PC-3 (cell line): ENCODE results near the gene KCNIP4.

Source experiments
- EZH2 ChIP-seq: fragments of 300-600 bp; sonication (generic); IDR thresholded peaks from one replicate; pipeline ENCODE4 v1.6.1; 2017; ENCODE audit warnings: antibody characterized with exemption, mild to moderate bottlenecking, low read length; ENCODE audit not compliant: unreplicated experiment
- EZH2phosphoT487 ChIP-seq: fragments of 300-600 bp; sonication (generic); IDR thresholded peaks from 2 replicates; pipeline ENCODE4 v1.6.1; 2018; ENCODE audit warnings: mild to moderate bottlenecking, antibody characterized with exemption, low read length, borderline replicate concordance
- TF ChIP-seq, protein P1 (sequence below): fragments of 300-600 bp; sonication (generic); conservative IDR thresholded peaks from 2 replicates; pipeline ENCODE4 v1.5.1; 2017; ENCODE audit warnings: antibody characterized with exemption, low read depth, mild to moderate bottlenecking, low read length

DNA sequence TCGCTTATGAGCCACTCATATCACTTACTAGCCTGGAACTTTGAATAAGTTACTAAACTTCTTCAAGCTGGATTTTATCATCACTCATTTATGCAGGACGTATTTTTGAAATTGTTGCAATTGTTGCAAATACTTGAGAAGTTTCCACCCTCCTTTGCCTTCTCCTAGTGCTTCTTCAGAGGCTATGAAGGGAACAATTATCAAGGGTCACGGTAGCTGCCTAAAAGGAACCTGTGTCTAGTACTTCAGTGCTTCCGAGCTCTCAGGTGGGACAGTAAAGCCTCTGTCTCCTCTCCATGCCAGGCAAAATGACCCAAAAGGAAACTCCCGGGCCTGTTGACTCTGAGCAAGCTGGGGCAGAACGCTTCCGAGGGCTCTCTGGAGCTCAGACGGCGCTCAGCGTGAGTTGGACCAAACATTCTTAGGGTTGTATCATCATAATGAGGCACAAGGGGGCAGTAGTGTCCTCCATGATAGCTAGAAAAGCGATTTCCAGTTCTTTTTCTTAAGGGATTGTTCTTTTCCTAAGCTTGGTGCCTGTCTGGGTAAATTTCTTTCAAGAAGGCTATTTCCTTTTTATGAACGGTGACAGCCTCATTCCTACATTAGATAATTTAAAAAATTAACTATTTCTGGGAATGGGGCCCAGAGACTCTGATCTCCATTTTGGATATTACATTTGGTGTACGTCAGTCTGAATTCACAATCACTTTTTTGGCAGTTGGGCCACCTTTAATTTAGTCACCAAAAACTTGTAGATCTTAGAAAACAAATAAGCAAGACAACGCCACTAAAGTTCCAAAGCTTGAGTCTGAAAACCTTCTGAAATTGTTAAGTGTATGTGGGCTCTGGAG is 1175.2 kb downstream of the KCNIP4 start:
- TF ChIP-seq, protein P1, sequence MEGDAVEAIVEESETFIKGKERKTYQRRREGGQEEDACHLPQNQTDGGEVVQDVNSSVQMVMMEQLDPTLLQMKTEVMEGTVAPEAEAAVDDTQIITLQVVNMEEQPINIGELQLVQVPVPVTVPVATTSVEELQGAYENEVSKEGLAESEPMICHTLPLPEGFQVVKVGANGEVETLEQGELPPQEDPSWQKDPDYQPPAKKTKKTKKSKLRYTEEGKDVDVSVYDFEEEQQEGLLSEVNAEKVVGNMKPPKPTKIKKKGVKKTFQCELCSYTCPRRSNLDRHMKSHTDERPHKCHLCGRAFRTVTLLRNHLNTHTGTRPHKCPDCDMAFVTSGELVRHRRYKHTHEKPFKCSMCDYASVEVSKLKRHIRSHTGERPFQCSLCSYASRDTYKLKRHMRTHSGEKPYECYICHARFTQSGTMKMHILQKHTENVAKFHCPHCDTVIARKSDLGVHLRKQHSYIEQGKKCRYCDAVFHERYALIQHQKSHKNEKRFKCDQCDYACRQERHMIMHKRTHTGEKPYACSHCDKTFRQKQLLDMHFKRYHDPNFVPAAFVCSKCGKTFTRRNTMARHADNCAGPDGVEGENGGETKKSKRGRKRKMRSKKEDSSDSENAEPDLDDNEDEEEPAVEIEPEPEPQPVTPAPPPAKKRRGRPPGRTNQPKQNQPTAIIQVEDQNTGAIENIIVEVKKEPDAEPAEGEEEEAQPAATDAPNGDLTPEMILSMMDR = peak; percentile 73
- TF ChIP-seq EZH2 = no peak
- no peak for TF ChIP-seq EZH2phosphoT487
